Measurements from ENCODE around the gene SEMA5A. TPM values are rescaled to one million over a fixed set of nuclear protein-coding genes. Genes with fewer than 3 reads are reported as not detected.

SEMA5A gene
- total RNA-seq, 1 donor from 2014 or later = 2.2 TPM

- DNase-seq (ENCODE audit: low read depth) = no peak
Observed at GRCh38 chr5:9444346-9444745, 101.5 kb downstream of the SEMA5A start.

DNA sequence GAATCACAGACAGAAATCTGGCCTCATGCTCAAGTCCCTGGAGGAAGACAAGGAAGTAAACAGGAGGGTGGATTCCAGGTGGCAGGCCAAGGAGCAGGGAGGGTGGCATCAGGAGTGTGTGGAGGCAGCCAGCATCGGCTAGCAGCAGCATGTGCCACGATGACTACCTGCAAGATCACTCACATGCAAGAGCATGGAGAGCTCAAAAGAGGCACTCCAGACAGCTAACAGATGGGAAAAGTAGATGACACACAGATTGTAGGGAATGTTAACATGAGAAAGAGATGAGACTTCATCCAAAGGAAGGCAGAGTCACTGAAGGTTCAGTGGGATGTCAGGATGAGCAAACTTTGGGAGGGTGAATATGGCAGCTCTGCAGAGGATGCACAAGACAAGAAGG, 104.3 kb downstream of the SEMA5A start:
- DNase-seq (ENCODE audit: low read depth) = no peak

DNA sequence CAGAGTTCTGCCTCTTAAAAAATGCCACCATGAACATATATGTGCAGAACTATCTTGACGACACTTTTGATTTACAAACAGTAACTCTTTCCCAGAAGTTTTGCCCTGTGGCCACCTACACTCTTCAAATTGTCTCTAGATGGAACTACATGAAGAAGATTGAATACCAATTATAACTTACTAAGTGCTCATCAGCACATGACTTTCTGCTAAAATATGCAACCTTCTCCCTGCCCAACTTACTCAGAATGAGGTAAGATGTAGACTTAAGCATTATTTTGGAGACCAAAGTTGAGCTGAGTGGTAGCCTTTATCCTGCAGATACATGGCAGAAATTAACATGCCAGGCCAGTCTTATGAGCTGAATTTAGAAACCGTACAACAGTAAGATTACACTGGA, 105.4 kb downstream of the SEMA5A start:
- no peak for DNase-seq (ENCODE audit: low read depth)

DNA sequence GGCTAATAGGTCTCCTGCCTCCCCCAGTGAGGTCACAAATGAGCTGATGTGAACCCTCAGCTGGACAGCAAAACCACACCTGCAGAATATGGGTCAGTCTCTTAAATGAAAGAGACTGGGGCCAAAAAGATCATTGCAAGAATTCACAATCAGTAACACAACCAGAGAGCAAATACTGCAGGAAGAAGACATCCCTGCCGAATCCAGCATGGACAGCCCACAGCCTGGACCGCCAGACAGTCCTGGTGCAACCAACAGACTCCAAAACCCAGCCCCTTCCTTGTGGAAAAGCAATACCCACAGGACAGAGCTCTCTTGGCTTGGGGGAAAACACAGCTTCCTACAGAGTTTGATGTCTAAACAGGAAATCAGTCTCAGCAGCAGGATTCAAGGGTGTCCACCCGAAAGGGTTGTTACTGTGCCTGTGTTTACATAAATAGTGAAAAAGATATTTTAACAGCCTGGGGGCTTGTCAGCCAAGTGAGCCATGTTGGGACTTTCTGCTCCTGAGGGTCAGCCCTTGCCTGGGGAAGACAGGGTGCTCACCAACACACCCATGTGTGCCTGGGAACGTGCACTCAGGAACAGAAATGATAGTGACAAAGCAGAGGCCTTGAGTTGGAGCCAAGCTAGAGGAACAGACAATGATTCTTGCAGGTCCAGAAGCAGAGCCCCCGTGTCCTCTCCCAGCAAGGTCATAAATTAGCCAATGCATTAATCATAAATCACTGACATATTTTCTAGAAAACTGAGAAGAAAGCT, 106.2 kb downstream of the SEMA5A start:
- DNase-seq (ENCODE audit: low read depth) = no peak

GRCh38 chr5:9438596-9439354, 107.1 kb downstream of the SEMA5A start:
- DNase-seq (ENCODE audit: low read depth) = no peak

GRCh38 chr5:9437741-9438240, 108.1 kb downstream of the SEMA5A start:
- DNase-seq (ENCODE audit: low read depth) = peak; percentile 62

GRCh38 chr5:9431496-9432258, 114.2 kb downstream of the SEMA5A start:
- DNase-seq (ENCODE audit: low read depth) = no peak

DNA sequence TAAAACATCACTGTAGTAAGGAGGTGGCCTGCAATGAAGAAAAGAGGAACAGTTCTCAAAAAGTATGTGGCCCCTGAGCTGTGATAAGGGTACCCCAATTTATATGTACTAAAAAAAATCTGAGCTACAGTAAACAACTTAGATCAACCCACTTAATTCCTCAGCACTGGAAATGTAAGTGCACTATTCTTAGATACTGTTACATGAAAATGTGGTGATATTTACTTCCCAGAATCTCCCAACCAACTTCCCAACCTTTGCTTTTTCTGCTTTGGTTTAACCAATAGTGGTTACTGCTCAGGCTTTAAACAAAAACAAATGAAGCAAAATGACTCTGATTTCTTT, 114.8 kb downstream of the SEMA5A start:
- no peak for DNase-seq (ENCODE audit: low read depth)

GRCh38 chr5:9430306-9430705, 115.6 kb downstream of the SEMA5A start:
- DNase-seq (ENCODE audit: low read depth) = no peak

GRCh38 chr5:9429691-9430215, 116.1 kb downstream of the SEMA5A start:
- DNase-seq (ENCODE audit: low read depth) = peak; percentile 22

DNA sequence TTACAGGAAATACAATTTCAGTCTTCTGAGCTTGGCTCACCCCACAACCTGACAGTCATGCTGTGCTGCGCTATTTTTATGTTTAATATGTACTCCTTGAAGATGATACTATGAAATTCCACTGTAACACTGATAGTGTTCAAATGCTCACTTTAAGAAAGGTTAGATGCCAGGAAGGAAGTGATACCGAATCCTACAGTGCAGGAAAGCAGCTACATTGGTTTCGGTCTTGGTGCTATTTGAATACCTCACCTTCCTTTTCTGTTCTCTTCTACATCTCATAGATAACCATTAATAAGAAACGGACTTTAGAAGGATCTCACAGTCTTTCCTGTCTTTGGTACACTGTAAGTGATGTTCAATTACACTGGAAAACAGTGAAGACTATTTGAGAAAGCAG, 117.6 kb downstream of the SEMA5A start:
- DNase-seq (ENCODE audit: low read depth) = no peak

DNA sequence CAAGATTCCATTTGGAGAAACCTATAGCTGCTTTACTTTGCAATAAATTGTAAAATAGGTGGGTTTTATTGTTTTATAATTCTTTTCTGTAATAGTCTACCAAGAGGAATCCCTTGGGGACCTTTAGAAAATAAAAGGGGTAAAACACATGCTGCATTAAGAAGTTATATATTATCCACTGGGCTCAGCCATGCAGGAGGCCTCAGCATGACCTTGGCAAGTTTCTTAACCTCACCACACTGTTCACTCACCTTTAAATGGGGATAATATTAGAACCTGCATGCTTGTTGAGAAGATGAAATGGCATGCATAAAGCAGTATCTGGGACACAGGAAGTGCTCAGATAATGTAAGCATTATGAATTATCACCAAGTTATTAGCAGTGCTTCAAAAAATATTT, 120.2 kb downstream of the SEMA5A start:
- DNase-seq (ENCODE audit: low read depth) = no peak

- peak; percentile 14 for DNase-seq (ENCODE audit: low read depth)
Observed at GRCh38 chr5:9423571-9423970, 122.3 kb downstream of the SEMA5A start.

GRCh38 chr5:9421884-9422283, 124.0 kb downstream of the SEMA5A start:
- DNase-seq (ENCODE audit: low read depth) = no peak

DNA sequence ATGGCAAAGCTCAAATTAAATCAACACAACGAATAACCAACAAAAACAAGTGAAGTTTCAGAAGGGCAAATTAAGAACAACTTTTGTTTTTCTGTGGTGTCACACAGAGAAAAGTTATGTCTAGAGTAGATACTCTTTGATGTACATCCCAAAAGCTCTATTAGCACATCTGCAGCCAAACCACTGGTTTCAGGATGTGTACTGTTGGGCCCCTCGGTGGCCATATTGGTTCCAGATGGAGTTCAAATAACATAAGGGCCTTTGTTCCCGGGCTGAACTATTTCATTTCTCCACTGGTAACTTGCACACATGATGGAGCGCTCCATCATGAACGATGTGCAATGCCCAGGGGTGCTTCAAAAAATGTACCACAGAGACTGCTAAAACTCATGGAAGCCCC, 126.1 kb downstream of the SEMA5A start:
- no peak for DNase-seq (ENCODE audit: low read depth)

GRCh38 chr5:9415566-9415965, 130.3 kb downstream of the SEMA5A start:
- DNase-seq (ENCODE audit: low read depth) = no peak

- DNase-seq (ENCODE audit: low read depth) = no peak
Observed at GRCh38 chr5:9415091-9415490, 130.8 kb downstream of the SEMA5A start.

GRCh38 chr5:9411142-9411541, 134.7 kb downstream of the SEMA5A start:
- no peak for DNase-seq (ENCODE audit: low read depth)

DNA sequence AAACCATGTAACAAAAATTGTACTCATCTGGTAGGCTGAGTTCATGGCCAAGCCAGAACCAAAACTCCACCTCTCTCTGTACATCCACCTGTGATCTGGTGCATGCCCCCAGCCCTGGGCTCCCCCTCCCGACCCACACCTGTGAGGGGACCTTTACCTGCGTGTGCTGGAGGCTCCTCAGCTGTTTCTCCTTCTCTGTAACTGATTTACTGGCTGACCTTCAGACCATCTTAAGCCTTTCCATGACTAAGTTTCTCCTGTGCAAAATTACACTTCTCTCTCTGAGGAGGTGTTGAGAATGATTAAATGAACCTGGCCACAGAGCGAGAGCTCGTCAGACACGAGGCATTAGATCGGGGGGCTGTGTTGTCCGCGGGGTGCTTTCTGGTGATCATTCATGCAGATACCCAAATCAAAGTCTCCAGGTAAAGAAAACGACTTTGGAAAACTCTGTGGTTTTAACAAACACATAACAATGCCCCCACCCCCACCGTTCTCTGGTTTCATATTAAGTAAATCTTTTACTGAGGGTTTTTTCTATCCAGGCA, 136.4 kb downstream of the SEMA5A start:
- DNase-seq (ENCODE audit: low read depth) = no peak

DNA sequence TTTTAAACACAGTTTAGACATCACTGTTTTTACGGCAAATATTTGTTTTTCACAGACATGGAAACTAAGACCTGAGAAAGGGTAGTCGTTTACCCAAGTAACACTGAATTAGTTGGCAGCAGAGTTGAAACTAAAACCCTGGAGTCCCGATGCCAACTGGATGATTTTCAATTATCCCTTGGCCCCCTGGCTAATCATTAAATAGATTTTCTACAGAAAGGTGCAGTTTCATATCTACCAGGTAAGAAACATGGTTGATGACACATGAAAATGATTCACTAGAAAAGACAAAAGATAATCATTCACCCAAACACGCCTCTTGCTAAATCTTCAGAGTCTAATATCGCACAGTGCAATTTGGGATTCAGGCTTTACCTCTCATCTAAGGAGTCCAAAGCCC, 136.9 kb downstream of the SEMA5A start:
- no peak for DNase-seq (ENCODE audit: low read depth)

DNA sequence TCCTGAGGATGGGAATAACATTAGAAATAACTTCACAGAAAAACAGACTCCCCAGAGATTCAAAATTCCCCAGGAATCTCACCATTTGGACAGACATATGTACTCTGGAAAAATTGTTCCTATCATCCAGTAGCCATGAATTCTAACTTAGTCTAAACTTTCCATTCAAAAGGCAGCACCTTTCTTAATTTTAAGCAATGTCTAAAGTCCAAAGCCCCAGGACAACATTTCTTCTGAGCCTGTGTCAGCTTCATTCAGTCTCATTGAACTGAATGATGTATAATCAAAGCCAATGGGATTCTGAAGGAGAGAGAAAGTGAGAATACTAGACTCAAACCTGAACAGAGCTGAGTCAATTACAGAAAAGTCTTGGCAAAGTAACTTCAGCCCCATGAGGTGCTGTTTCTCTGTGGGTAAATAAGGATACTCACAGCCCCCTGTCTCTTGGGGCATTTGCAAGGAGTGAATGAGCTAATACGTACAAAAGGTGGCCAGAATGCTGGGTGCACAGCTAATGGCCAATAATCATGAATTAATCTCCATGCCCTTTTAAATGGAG, 140.6 kb downstream of the SEMA5A start:
- no peak for DNase-seq (ENCODE audit: low read depth)
